OCI-LY1 (cell line): ENCODE data around the gene MAN2B1.

ENCODE experiments used
- H2AFZ ChIP-seq: fragments of 200-600 bp; sonication (generic), shearing (Covaris generic); 2 replicates; pipeline ENCODE4 v1.6.0; 2014; ENCODE audit warnings: antibody characterized with exemption, mild to moderate bottlenecking, low read length
- H3F3A ChIP-seq: fragments of 200-600 bp; sonication (generic), shearing (Covaris generic); 2 replicates; pipeline ENCODE4 v1.6.0; 2014; ENCODE audit warnings: mild to moderate bottlenecking, antibody characterized with exemption, low read length, moderate library complexity; ENCODE audit not compliant: insufficient read depth
- H3K27ac ChIP-seq: fragments of 200-600 bp; sonication (generic); 2 replicates; pipeline ENCODE4 v1.5.1; 2014; ENCODE audit warnings: low read length, mixed run types, mild to moderate bottlenecking, low read depth; ENCODE audit not compliant: poor library complexity, severe bottlenecking
- H3K27me3 ChIP-seq: fragments of 200-600 bp; sonication (generic); 2 replicates; pipeline ENCODE4 v1.6.0; 2014; ENCODE audit warnings: antibody characterized with exemption, mild to moderate bottlenecking, low read length, moderate library complexity; ENCODE audit not compliant: insufficient read depth
- H3K36me3 ChIP-seq: fragments of 200-600 bp; sonication (generic); 2 replicates; pipeline ENCODE4 v1.6.1; 2014; ENCODE audit warnings: mild to moderate bottlenecking, antibody characterized with exemption, low read length, moderate library complexity, mixed read lengths; ENCODE audit not compliant: insufficient read depth
- H3K4me1 ChIP-seq: fragments of 200-600 bp; sonication (generic); 2 replicates; pipeline ENCODE4 v1.5.1; 2014; ENCODE audit warnings: mild to moderate bottlenecking, low read length, moderate library complexity; ENCODE audit not compliant: insufficient read depth, severe bottlenecking
- H3K4me2 ChIP-seq: fragments of 200-600 bp; sonication (generic), shearing (Covaris generic); 2 replicates; pipeline ENCODE4 v1.6.1; 2014; ENCODE audit warnings: low read length
- H3K4me3 ChIP-seq: fragments of 200-600 bp; sonication (generic); 2 replicates; pipeline ENCODE4 v1.5.1; 2014; ENCODE audit warnings: low read length, low read depth, mild to moderate bottlenecking, mixed read lengths; ENCODE audit not compliant: poor library complexity, severe bottlenecking
- H3K79me2 ChIP-seq: fragments of 200-600 bp; shearing (Covaris generic); 2 replicates; pipeline ENCODE4 v1.6.1; 2016; ENCODE audit warnings: mixed run types, low read length, mixed read lengths; ENCODE audit not compliant: insufficient read depth
- H3K9ac ChIP-seq: fragments of 200-600 bp; sonication (generic), shearing (Covaris generic); 2 replicates; pipeline ENCODE4 v1.6.1; 2014; ENCODE audit warnings: mild to moderate bottlenecking, low read length, mixed read lengths
- H3K9me2 ChIP-seq: fragments of 200-600 bp; sonication (generic), shearing (Covaris generic); 2 replicates; pipeline ENCODE4 v1.6.1; 2014; ENCODE audit warnings: low read depth, mild to moderate bottlenecking, low read length, mixed read lengths
- H3K9me3 ChIP-seq: fragments of 200-600 bp; shearing (Covaris generic); 2 replicates; pipeline ENCODE4 v1.6.1; 2014; ENCODE audit warnings: low read length, mixed read lengths
- H4K20me1 ChIP-seq: fragments of 200-600 bp; sonication (generic), shearing (Covaris generic); 2 replicates; pipeline ENCODE4 v1.6.0; 2016; ENCODE audit warnings: mild to moderate bottlenecking, low read length; ENCODE audit not compliant: insufficient read depth
- EZH2 ChIP-seq: fragments of 200-600 bp; sonication (generic), shearing (Covaris generic); IDR thresholded peaks from 2 replicates; pipeline ENCODE4 v1.8.0; 2017; ENCODE audit warnings: borderline replicate concordance, mixed run types, mild to moderate bottlenecking, antibody characterized with exemption, low read length, moderate library complexity, mixed read lengths
- TF ChIP-seq, protein P1 (sequence below): fragments of 200-600 bp; sonication (generic), shearing (Covaris generic); IDR thresholded peaks from 2 replicates; pipeline ENCODE4 v1.5.1; 2017; ENCODE audit warnings: mild to moderate bottlenecking, antibody characterized with exemption, low read length, moderate library complexity, mixed read lengths

MAN2B1 gene

DNA sequence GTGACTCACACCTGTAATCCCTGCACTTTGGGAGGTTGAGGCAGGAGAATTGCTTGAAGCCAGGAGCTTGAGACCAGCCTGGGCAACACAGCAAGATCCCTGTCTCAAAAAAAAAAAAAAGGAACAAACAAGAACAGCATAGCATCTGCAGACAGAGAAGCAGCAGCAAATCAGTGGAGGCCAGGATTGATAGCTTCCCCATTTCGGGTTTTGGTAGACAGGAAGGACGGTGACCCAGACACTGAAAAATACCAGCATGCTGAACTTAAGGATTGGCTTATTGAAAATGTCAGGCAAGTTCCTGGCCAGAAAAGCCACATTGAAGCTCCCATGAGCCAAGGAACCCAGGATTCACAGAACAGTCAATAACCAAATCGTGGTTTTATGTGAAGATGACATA, 58.9 kb downstream of the MAN2B1 start:
- Histone ChIP-seq H3K4me2 (no peak overlapping the region), H4K20me1 (no peaks in the 10 kb centered on the region), H3K27ac (no peak overlapping the region), H3K9me2 (no peaks in the 10 kb centered on the region), H3F3A (peaks cover 3% of the 10 kb centered on the region; the same call in 1 of the 2 replicates), H3K36me3 (peaks cover 10% of the 10 kb centered on the region), H2AFZ (no peak overlapping the region), H3K4me3 (no peak overlapping the region), H3K27me3 (no peaks in the 10 kb centered on the region), H3K4me1 (peaks cover 18% of the 10 kb centered on the region), H3K9ac (no peak overlapping the region), H3K79me2 (no peaks in the 10 kb centered on the region), H3K9me3 (no peaks in the 10 kb centered on the region)
- TF ChIP-seq, protein P1, sequence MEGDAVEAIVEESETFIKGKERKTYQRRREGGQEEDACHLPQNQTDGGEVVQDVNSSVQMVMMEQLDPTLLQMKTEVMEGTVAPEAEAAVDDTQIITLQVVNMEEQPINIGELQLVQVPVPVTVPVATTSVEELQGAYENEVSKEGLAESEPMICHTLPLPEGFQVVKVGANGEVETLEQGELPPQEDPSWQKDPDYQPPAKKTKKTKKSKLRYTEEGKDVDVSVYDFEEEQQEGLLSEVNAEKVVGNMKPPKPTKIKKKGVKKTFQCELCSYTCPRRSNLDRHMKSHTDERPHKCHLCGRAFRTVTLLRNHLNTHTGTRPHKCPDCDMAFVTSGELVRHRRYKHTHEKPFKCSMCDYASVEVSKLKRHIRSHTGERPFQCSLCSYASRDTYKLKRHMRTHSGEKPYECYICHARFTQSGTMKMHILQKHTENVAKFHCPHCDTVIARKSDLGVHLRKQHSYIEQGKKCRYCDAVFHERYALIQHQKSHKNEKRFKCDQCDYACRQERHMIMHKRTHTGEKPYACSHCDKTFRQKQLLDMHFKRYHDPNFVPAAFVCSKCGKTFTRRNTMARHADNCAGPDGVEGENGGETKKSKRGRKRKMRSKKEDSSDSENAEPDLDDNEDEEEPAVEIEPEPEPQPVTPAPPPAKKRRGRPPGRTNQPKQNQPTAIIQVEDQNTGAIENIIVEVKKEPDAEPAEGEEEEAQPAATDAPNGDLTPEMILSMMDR = no peak
- no peak for TF ChIP-seq EZH2

DNA sequence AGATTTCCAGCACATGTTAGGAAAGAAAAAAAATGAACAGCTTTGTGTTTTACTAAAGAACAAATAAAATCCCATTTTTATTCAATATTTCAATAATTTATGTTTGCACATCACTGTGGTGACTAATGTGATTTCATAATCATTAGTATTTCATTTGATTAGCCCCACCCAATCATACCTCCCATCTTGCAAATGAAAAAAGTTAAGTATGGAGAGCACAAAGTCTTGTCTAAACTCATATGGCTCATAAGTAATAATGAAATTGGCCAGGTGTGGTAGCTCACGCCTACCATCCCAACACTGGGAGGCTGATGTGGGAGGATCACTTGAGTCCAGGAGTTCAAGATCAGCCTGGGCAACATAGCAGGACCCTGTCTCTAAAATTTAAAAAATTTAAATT, 59.7 kb downstream of the MAN2B1 start:
- peaks cover 13% of the 10 kb centered on the region for H3K36me3 ChIP-seq
- H3K4me1 ChIP-seq = peaks cover 13% of the 10 kb centered on the region
- H3K9me3 ChIP-seq = no peaks in the 10 kb centered on the region
- no peak for TF ChIP-seq EZH2
- TF ChIP-seq, protein P1 = no peak
- H3K4me3 ChIP-seq = no peak overlapping the region
- H3K4me2 ChIP-seq = no peak overlapping the region
- no peaks in the 10 kb centered on the region for H3K79me2 ChIP-seq
- no peak overlapping the region for H2AFZ ChIP-seq
- H3K9ac ChIP-seq = no peak overlapping the region
- H3K27me3 ChIP-seq = no peaks in the 10 kb centered on the region
- H3K27ac ChIP-seq = no peak overlapping the region
- peaks cover 1% of the 10 kb centered on the region; the same call in 1 of the 2 replicates for H3F3A ChIP-seq
- H4K20me1 ChIP-seq = no peaks in the 10 kb centered on the region
- no peaks in the 10 kb centered on the region for H3K9me2 ChIP-seq

DNA sequence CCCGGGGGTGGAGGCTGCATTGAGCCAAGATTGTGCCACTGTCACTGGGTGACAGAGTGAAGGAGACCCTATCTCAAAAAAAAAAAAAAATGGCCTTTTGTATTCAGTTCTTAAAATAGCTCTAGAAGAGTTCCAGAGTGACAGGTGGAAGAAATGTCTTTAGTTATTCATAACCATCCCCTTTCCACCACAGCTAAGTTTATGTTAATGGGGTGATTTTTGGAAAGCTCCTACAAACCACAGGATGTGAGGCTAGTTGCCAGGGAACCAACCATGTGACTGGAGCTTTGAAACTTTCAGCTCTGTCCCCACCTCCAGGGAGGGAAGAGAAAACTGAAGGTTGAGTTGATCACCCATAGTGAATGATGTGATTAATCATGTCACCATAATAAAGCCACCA, 62.8 kb downstream of the MAN2B1 start:
- Histone ChIP-seq H3K27ac (no peak overlapping the region), H3K4me3 (no peak overlapping the region), H3K9me2 (no peaks in the 10 kb centered on the region), H3F3A (no peaks in the 10 kb centered on the region), H3K4me1 (no peaks in the 10 kb centered on the region), H3K4me2 (no peak overlapping the region), H2AFZ (no peak overlapping the region), H3K9me3 (no peaks in the 10 kb centered on the region), H4K20me1 (no peaks in the 10 kb centered on the region), H3K27me3 (no peaks in the 10 kb centered on the region), H3K9ac (no peak overlapping the region), H3K79me2 (no peaks in the 10 kb centered on the region), H3K36me3 (peaks cover 13% of the 10 kb centered on the region)
- TF ChIP-seq, protein P1 = no peak
- TF ChIP-seq EZH2 = no peak
